B cell (primary cell): ENCODE measurements around the gene RPL37. TPM values are rescaled to one million over a fixed set of nuclear protein-coding genes. Genes with fewer than 3 reads are reported as not detected.

Source experiments
- ATAC-seq: fragments of 200-7000 bp; cut with Tn5 transposase; one replicate; pipeline ENCODE4 v1.10.0; 2021; ENCODE audit warnings: low read depth, mild to moderate bottlenecking, moderate number of reproducible peaks, moderate library complexity
- CTCF ChIA-PET: fragments of 350-600 bp; sonication (Branson Sonifier 250); formaldehyde crosslinking; loops from one replicate; lab custom pipeline; 2021; ENCODE audit warnings: antibody characterized with exemption, inconsistent platforms; lab: Charles Lee
- POLR2A ChIA-PET: fragments of 350-600 bp; sonication (Branson Sonifier 250); formaldehyde crosslinking; loops from one replicate; lab custom pipeline; 2021; ENCODE audit warnings: antibody characterized with exemption; lab: Charles Lee
- DNase-seq: peaks from one replicate; pipeline ENCODE4 v3.0.0; 2013
- H2AFZ ChIP-seq: 2 replicates; pipeline ENCODE4 v1.6.1; 2012; ENCODE audit warnings: mild to moderate bottlenecking, low read depth, low read length; ENCODE audit not compliant: insufficient read depth, poor library complexity, severe bottlenecking
- H3K27ac ChIP-seq, 2 donors: 1 replicate in 1 of 2; 2 replicates in 1 of 2; pipeline ENCODE4 v1.5.1; 2012 to 2013; ENCODE audit warnings: low read length in 2 of 2, mild to moderate bottlenecking in 2 of 2, moderate library complexity in 1 of 2
- H3K27me3 ChIP-seq, 4 experiments: fragments of 200-600 bp in 1 of 4; sonication (generic) in 1 of 4; replicated peaks in 1 of 4; 1 replicate in 2 of 4; 2 replicates in 2 of 4; pipeline versions ENCODE4 v1.6.1 to v1.7.0; 2013 to 2016; ENCODE audit warnings: low read length in 3 of 4, mild to moderate bottlenecking in 2 of 4, mixed read lengths in 1 of 4, moderate library complexity in 1 of 4; ENCODE audit not compliant: insufficient read depth in 4 of 4, control insufficient read depth in 3 of 4; ENCODE audit errors: control extremely low read depth in 1 of 4
- H3K36me3 ChIP-seq, 2 experiments: replicated peaks in 1 of 2; 1 replicate in 1 of 2; 2 replicates in 1 of 2; pipeline versions ENCODE4 v1.6.1 to v1.7.1; 2013; ENCODE audit warnings: low read length in 1 of 2; ENCODE audit not compliant: insufficient read depth in 2 of 2, control insufficient read depth in 1 of 2; ENCODE audit errors: control extremely low read depth in 1 of 2, extremely low read depth in 1 of 2
- H3K4me1 ChIP-seq, 2 donors: fragments of 200-600 bp in 1 of 2; sonication (generic) in 1 of 2; 1 replicate in 1 of 2; 2 replicates in 1 of 2; pipeline versions ENCODE4 v1.5.1 to v1.6.1; 2013 to 2017; ENCODE audit warnings: low read length in 2 of 2; ENCODE audit not compliant: control insufficient read depth in 2 of 2, insufficient read depth in 2 of 2
- H3K4me2 ChIP-seq: replicated peaks from 2 replicates; pipeline ENCODE3; 2012; ENCODE audit warnings: mild to moderate bottlenecking, low read depth, low read length; ENCODE audit not compliant: poor library complexity, severe bottlenecking
- H3K4me3 ChIP-seq, 5 experiments: fragments of 200-600 bp in 1 of 5; sonication (generic) in 1 of 5; 1 replicate in 3 of 5; 2 replicates in 2 of 5; pipeline versions ENCODE4 v1.5.1 to v1.7.0; 2011 to 2016; ENCODE audit warnings: low read length in 4 of 5, mild to moderate bottlenecking in 4 of 5, low read depth in 2 of 5, control low read depth in 1 of 5, moderate library complexity in 1 of 5; ENCODE audit not compliant: insufficient read depth in 1 of 5; ENCODE audit errors: control extremely low read depth in 1 of 5, extremely low read depth in 1 of 5
- H3K79me2 ChIP-seq: fragments of 200-600 bp; sonication (generic); one replicate; pipeline ENCODE4 v1.6.0; 2016; ENCODE audit warnings: low read length; ENCODE audit not compliant: control insufficient read depth, insufficient read depth
- H3K9ac ChIP-seq: fragments of 200-600 bp; sonication (generic); 2 replicates; pipeline ENCODE4 v1.6.1; 2017; ENCODE audit warnings: mild to moderate bottlenecking, low read length, moderate library complexity
- H3K9me3 ChIP-seq, 3 donors: one replicate each; pipeline versions ENCODE4 v1.6.1 to v1.7.1; 2013; ENCODE audit warnings: low read length in 2 of 3; ENCODE audit not compliant: control insufficient read depth in 2 of 3, insufficient read depth in 1 of 3; ENCODE audit errors: control extremely low read depth in 1 of 3
- H4K20me1 ChIP-seq: 2 replicates; pipeline ENCODE4 v1.6.0; 2012; ENCODE audit warnings: mild to moderate bottlenecking, low read length; ENCODE audit not compliant: insufficient read depth, control insufficient read depth, poor library complexity, severe bottlenecking
- H3K27ac Mint-ChIP-seq: one replicate; pipeline ENCODE4 v1.8.0; 2021; ENCODE audit warnings: mixed read lengths
- H3K27me3 Mint-ChIP-seq: one replicate; pipeline ENCODE4 v1.8.0; 2021; ENCODE audit warnings: mixed read lengths
- H3K4me1 Mint-ChIP-seq: one replicate; pipeline ENCODE4 v1.8.0; 2021; ENCODE audit warnings: mixed read lengths
- H3K4me3 Mint-ChIP-seq: one replicate; pipeline ENCODE4 v1.8.0; 2021; ENCODE audit warnings: mixed read lengths
- H3K9me3 Mint-ChIP-seq: one replicate; pipeline ENCODE4 v1.8.0; 2022; ENCODE audit warnings: mixed read lengths; ENCODE audit not compliant: insufficient read depth
- EZH2 ChIP-seq: IDR thresholded peaks from 2 replicates; pipeline ENCODE4 v1.6.1; 2012; ENCODE audit warnings: borderline replicate concordance, low read depth, mild to moderate bottlenecking, moderate library complexity, low read length; ENCODE audit not compliant: insufficient read depth, poor library complexity, severe bottlenecking
- whole genome bisulfite sequencing: methylation state at CpG from one replicate; pipeline ENCODE4 v1.1.5; 2013; ENCODE audit warnings: missing lambda C conversion rate; ENCODE audit not compliant: insufficient coverage; 5-methylcytosine and 5-hydroxymethylcytosine counted together
- intact Hi-C: fragments of 100-400 bp; cut with micrococcal nuclease; formaldehyde crosslinking; loops from one replicate; pipeline ENCODE4 v1.10.0; 2022
- polyA plus RNA-seq: library from polyadenylated mRNA; depleted of rRNA; stranded (reverse); fragments of >200 nt; gene quantifications from 2 replicates; pipeline ENCODE4 v1.2.3, GENCODE V29; 2012
- total RNA-seq, 2 donors: library from RNA; stranded (reverse); fragments of 120-200 nt in 1 of 2; gene quantifications; 1 replicate in 1 of 2; 2 replicates in 1 of 2; pipeline versions ENCODE4 v1.2.3 to v1.2.4, GENCODE V29; 2013 to 2022
- TF ChIP-seq, protein P1 (sequence below): fragments of 200-600 bp; IDR thresholded peaks from one replicate; pipeline ENCODE4 v1.8.0; 2022; ENCODE audit warnings: antibody characterized with exemption, mild to moderate bottlenecking

The RPL37 gene
- total and polyA plus RNA-seq, 2 donors (not counting 1 experiment from before 2014, with no cell fraction given): 173 to 2,240 TPM

DNA sequence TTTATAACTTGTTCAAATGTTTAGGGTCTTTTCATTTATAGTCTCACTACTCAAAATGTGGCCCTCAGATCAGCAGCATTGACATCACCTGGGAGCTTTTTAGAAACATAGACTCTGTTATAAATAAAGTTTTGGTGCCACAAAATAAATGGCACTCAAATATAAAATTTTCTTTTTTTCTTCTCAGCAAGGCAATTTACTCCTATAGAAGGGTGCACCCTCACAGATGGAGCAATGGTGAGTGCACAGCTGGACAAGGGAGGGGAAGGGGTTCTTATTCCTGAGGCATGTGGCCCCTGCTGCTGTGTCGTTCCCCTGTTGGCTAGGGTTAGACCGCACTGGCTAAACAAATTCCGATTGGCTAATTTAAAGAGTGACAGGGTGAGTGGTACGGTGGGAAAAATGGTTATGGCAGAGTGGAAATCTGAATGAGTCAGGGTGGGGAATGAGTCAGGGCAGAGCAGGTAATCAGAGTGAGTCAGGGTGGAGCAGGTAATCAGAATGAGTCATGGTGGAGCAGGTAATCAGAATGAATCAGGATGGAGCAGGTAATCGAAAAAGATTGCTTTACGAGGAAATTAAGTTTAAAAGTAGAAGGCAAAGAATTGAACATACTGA lies 42.5 kb upstream of the RPL37 start:
- Histone ChIP-seq H3K36me3 (no peaks in the 10 kb centered on the region), H3K4me3 (no peak overlapping the region), H3K27ac (no peak overlapping the region), H3K79me2 (no peaks in the 10 kb centered on the region), H3K9ac (no peak overlapping the region), H3K27me3 (peaks cover 0 to 2% (median 0%) of the 10 kb centered on the region in 4 experiments), H3K4me2 (no peak overlapping the region), H3K9me3 (peaks cover 0 to 7% (median 0%) of the 10 kb centered on the region in 3 donors), H3K4me1 (no peaks in the 10 kb centered on the region), H2AFZ (no peak overlapping the region), H4K20me1 (no peaks in the 10 kb centered on the region)
- no peak overlapping the region for H3K27ac Mint-ChIP-seq
- WGBS: 85% methylated on average over 5 of the region's 6 CpGs
- ATAC-seq (no peak), DNase-seq (no peak)
- CTCF ChIA-PET: no interaction called here
- H3K9me3 Mint-ChIP-seq: no peaks in the 10 kb centered on the region
- POLR2A ChIA-PET: no interaction called here
- no peak for TF ChIP-seq EZH2
- TF ChIP-seq, protein P1, sequence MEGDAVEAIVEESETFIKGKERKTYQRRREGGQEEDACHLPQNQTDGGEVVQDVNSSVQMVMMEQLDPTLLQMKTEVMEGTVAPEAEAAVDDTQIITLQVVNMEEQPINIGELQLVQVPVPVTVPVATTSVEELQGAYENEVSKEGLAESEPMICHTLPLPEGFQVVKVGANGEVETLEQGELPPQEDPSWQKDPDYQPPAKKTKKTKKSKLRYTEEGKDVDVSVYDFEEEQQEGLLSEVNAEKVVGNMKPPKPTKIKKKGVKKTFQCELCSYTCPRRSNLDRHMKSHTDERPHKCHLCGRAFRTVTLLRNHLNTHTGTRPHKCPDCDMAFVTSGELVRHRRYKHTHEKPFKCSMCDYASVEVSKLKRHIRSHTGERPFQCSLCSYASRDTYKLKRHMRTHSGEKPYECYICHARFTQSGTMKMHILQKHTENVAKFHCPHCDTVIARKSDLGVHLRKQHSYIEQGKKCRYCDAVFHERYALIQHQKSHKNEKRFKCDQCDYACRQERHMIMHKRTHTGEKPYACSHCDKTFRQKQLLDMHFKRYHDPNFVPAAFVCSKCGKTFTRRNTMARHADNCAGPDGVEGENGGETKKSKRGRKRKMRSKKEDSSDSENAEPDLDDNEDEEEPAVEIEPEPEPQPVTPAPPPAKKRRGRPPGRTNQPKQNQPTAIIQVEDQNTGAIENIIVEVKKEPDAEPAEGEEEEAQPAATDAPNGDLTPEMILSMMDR: no peak
- no peak overlapping the region for H3K4me3 Mint-ChIP-seq
- H3K4me1 Mint-ChIP-seq: no peaks in the 10 kb centered on the region
- intact Hi-C loops: no loop called here
- peaks cover 18% of the 10 kb centered on the region for H3K27me3 Mint-ChIP-seq

DNA sequence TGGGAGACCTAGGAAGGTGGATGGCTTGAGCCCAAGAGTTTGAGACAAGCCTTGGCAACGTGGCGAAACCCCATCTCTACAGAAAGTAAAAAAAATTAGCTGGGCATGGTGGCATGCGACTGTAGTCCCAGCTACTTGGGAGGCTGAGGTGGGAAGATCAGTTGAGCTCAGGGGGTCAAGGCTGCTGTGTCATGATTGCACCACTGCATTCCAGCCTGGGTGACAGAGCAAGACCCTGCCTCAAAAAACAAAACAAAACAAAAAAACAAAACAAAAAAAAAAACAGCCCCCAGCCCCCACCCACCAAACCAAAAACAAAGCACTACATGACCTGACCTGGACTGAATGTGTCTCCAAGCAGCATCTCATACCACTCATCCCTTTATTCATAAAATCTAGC lies 40.9 kb upstream of the RPL37 start:
- no peak overlapping the region for H2AFZ ChIP-seq
- WGBS: no CpG with 5 or more reads among the region's 3 CpGs
- no peaks in the 10 kb centered on the region for H4K20me1 ChIP-seq
- no peak overlapping the region for H3K4me2 ChIP-seq
- H3K4me3 Mint-ChIP-seq: no peak overlapping the region
- no peak for TF ChIP-seq EZH2
- TF ChIP-seq, protein P1: no peak
- intact Hi-C loops: no loop called here
- no peak overlapping the region for H3K27ac ChIP-seq
- H3K9me3 Mint-ChIP-seq: no peaks in the 10 kb centered on the region
- H3K4me1 ChIP-seq: no peaks in the 10 kb centered on the region
- no peak for DNase-seq
- no peak for ATAC-seq
- no peaks in the 10 kb centered on the region for H3K36me3 ChIP-seq
- peaks cover 0 to 3% (median 0%) of the 10 kb centered on the region in 3 donors for H3K9me3 ChIP-seq
- no peak overlapping the region for H3K9ac ChIP-seq
- H3K79me2 ChIP-seq: no peaks in the 10 kb centered on the region
- peaks cover 0 to 2% (median 0%) of the 10 kb centered on the region in 4 experiments for H3K27me3 ChIP-seq
- H3K4me1 Mint-ChIP-seq: no peaks in the 10 kb centered on the region
- no peak overlapping the region for H3K4me3 ChIP-seq
- no peak overlapping the region for H3K27ac Mint-ChIP-seq
- H3K27me3 Mint-ChIP-seq: peaks cover 15% of the 10 kb centered on the region
- CTCF ChIA-PET: no interaction called here
- POLR2A ChIA-PET: no interaction called here
